HL-60 (cell line): ENCODE results near the gene VPS11.
"Not testable (repeated sequence)": the region's sequence is repeated elsewhere in the genome, so short reads cannot be mapped to it uniquely, and the experiment has no call there.

Experiments used
- DNase-seq, 2 experiments: peaks; one replicate each; pipeline ENCODE4 v3.0.0-alpha.2; 2010 to 2020; ENCODE audit warnings: low read depth in 1 of 2, low spot score in 1 of 2
- H3K27ac ChIP-seq: fragments of 250-450 bp; sonication (Bioruptor Pico); replicated peaks from 2 replicates; pipeline ENCODE4 v1.5.1; 2020; ENCODE audit warnings: mild to moderate bottlenecking, moderate library complexity
- H3K27me3 ChIP-seq: fragments of 250-450 bp; sonication (Bioruptor Pico); 2 replicates; pipeline ENCODE4 v1.5.1; 2021; ENCODE audit warnings: mild to moderate bottlenecking, moderate library complexity; ENCODE audit not compliant: insufficient read depth, poor library complexity, severe bottlenecking
- H3K4me3 ChIP-seq: replicated peaks from 2 replicates; pipeline ENCODE4 v1.5.1; 2011; ENCODE audit warnings: mild to moderate bottlenecking, control low read depth, low read length; ENCODE audit not compliant: insufficient read depth
- CTCF ChIP-seq: IDR thresholded peaks from one replicate; pipeline ENCODE4 v1.5.1; 2011; ENCODE audit warnings: low read length, control low read depth, inconsistent platforms; ENCODE audit not compliant: insufficient read depth
- GABPA ChIP-seq: IDR thresholded peaks from 2 replicates; pipeline ENCODE4 v1.6.1; 2012; ENCODE audit warnings: low read depth
- POLR2AphosphoS5 ChIP-seq: IDR thresholded peaks from 2 replicates; pipeline ENCODE4 v1.6.1; 2012; ENCODE audit warnings: low read depth
- REST ChIP-seq: IDR thresholded peaks from 2 replicates; pipeline ENCODE4 v1.6.1; 2012; ENCODE audit warnings: low read depth; ENCODE audit not compliant: insufficient replicate concordance
- SPI1 ChIP-seq: IDR thresholded peaks from 2 replicates; pipeline ENCODE4 v1.6.1; 2012; ENCODE audit warnings: low read depth, mild to moderate bottlenecking, borderline replicate concordance

Gene VPS11

GRCh38 chr11:119101759-119102423, 34.3 kb downstream of the VPS11 start, which contains the start of gene DPAGT1:
Gene DPAGT1, minus strand, starts transcription at chr11:119101853. Its CDS starts 198 bp downstream, at chr11:119101655.
- Histone ChIP-seq H3K4me3 (peak within 1 kb of the TSS; percentile 93), H3K27me3 (no peaks in the 10 kb centered on the region), H3K27ac (peak within 1 kb of the TSS; percentile 96)
- TF ChIP-seq POLR2AphosphoS5 (0 out of 2 replicates have a peak, but pooled peaks have one; percentile 39), CTCF (no peak), GABPA (peak; percentile 91), REST (no peak), SPI1 (0 out of 2 replicates have a peak, but pooled peaks have one; percentile 27)
- peak; percentile 86 to 96 for DNase-seq

- peak; percentile 70; the same call in 1 of the 2 replicates for TF ChIP-seq SPI1
- Histone ChIP-seq H3K27ac (peak overlapping the region; percentile 96), H3K4me3 (peak overlapping the region; percentile 93; the same call in 1 of the 2 replicates)
Measured at GRCh38 chr11:119103161-119103664, 35.6 kb downstream of the VPS11 start.

GRCh38 chr11:119103793-119104192, 36.2 kb downstream of the VPS11 start:
- Histone ChIP-seq H3K27me3 (no peaks in the 10 kb centered on the region), H3K4me3 (no peak overlapping the region), H3K27ac (no peak overlapping the region)
- TF ChIP-seq POLR2AphosphoS5 (no peak), SPI1 (no peak), CTCF (no peak), GABPA (no peak), REST (no peak)
- peak in 1 of 2 experiments; percentile 59 for DNase-seq

More at GRCh38 chr11:119103161-119103664, 35.6 kb downstream of the VPS11 start:
- not testable (repeated sequence) for DNase-seq, H3K27me3 ChIP-seq

- peak; percentile 70 for TF ChIP-seq POLR2AphosphoS5
- TF ChIP-seq SPI1: peak; percentile 14; the same call in 1 of the 2 replicates
- no peak for TF ChIP-seq GABPA
- TF ChIP-seq REST: no peak
- TF ChIP-seq CTCF: no peak
- Histone ChIP-seq H3K4me3 (peak within 1 kb of the TSS; percentile 88), H3K27me3 (no peaks in the 10 kb centered on the region), H3K27ac (peak within 1 kb of the TSS; percentile 86)
- DNase-seq: peak; percentile 96 to 97
Measured at GRCh38 chr11:119106564-119107537, 39.2 kb downstream of the VPS11 start, which contains the start of gene C2CD2L. Gene C2CD2L, plus strand, starts transcription at chr11:119107344. Its CDS starts 398 bp downstream, at chr11:119107742.
